Stromal cell of bone marrow (primary cell): ENCODE measurements around the gene GSK3B.
A peak's percentile ranks its signal among the peaks of the same experiment; 100 is the strongest.

Experiments used
- DNase-seq: peaks from one replicate; pipeline ENCODE4 v3.0.0-alpha.2; 2012; ENCODE audit warnings: low read depth

Gene GSK3B

GRCh38 chr3:120093911-120094775 lies at the start of gene GSK3B:
Gene GSK3B, minus strand, starts transcription at chr3:120094447. Its CDS starts 1,013 bp downstream, at chr3:120093434.
- no peak for DNase-seq

GRCh38 chr3:120143676-120144075 lies 49.4 kb upstream of the GSK3B start:
- no peak for DNase-seq

DNA sequence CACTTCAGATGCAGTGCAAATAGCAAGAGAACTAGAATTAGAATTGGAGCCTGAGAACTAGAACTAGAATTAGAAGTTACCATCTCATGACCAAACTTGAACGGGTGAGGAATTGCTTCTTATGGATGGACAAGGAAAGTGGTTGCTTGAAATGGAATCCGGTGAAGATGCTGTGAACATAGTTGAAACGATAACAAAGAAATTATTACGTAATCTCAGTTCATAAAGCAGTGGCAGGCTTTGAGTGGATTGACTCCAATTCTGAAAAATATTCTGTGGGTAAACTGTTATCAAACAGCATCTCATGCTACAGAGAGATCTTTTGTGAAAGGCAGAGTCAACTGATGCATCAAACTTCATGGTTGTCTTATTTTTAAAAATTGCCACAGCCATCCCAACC lies 48.0 kb upstream of the GSK3B start:
- no peak for DNase-seq

DNA sequence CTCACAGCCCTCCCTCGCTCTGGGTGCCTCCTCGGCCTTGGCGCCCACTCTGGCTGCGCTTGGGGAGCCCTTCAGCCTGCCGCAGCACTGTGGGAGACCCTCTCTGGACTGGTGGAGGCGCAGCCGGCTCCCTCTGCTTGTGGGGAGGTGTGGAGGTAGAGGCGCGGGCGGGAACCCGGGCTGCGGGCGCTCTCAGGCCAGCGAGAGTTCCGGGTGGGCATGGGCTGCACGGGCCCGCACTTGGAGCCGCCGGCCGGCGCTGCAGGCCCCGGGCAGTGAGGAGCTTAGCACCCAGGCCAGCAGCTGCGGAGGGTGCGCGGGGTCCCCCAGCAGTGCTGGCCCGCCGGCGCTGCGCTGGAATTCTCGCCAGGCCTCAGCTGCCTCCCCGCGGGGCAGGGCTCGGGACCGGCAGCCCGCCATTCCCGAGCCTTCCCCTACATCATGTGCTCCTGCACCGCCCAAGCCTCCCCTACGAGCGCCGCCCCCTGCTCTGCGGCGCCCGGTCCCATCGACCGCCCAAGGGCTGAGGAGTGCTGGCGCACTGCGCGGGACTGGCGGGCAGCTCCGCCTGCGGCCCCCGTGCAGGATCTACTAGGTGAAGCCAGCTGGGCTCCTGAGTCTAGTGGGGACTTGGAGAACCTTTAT lies 46.0 kb upstream of the GSK3B start:
- no peak for DNase-seq

GRCh38 chr3:120139140-120139539 lies 44.9 kb upstream of the GSK3B start:
- DNase-seq = no peak

GRCh38 chr3:120137548-120137947 lies 43.3 kb upstream of the GSK3B start:
- DNase-seq = no peak

DNA sequence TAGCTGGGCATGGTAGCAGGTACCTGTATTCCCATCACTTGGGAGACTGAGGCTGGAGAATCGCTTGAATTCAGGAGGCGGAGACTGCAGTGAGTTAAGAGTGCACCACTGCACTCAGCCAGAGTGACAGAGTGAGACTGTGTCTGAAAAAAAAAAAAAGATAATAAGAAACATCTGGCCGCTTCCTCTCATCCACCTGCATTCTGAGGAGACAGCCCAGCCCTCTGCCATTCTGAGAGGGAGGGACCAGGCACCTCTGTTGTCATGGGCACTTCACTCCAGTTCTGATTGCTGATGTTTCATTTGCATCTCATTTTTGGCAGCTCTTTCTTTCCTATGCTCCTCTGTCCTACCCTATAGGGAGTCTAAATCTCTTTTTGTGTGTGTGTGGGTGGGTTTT lies 36.4 kb upstream of the GSK3B start:
- DNase-seq = no peak

DNA sequence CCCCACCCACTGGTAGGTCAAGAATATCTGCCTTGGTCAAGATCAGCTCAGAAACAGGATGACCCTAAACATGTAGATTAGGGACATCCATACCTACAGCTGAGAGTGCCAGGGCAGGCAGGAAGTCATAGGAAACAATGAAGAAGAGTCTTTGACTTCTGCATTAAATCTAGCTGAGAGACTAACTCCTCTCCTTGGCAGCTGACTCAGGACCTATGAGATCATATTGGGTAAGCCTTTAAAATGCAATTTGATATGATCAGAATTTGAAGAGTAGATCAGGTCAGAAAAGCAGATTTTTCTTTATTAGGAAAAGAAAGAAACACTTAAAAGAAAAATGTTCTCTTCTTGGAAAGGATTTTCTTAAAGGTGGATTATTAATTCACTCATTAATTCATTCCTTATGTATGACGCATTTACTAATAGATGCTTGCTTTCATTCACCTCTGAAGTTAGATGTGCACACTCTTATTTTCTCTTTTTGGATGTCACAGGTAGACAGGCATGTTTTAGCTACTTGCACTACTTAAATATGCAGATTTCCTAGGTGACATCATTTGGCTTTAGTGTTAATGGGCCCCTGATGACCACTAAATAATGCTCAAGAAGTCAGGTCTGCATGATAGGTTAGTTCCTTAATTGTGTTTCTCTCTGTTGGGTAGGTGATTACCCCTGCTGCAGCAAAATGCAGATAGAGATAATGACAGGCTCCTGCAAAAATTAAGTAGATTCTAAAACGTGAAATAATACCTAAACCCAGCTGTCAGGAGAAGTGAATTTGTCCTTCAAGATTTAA lies 35.7 kb upstream of the GSK3B start:
- DNase-seq = peak; percentile 25

DNA sequence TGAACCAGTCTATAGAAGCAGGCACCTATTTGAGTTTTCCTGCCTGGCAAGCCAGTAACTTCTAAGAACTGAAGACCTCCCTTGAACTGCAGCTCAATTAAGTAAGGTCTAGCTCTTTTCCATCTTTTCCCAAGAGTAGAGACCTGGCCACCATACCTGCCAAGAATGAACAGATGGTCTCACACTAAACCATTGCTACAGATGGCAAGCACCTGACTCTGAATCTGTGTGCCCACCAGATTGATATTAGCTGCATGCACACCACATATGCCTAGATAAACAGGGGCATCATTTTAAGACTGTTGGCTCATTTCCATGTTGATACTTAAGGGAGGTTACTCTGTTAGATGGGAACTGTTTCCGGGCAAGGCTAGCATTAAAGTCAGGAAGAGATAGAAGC lies 34.8 kb upstream of the GSK3B start:
- no peak for DNase-seq

- no peak for DNase-seq
Observed at GRCh38 chr3:120125992-120126391, 31.7 kb upstream of the GSK3B start.

- no peak for DNase-seq
Observed at GRCh38 chr3:120119846-120120510, 25.7 kb upstream of the GSK3B start.

- DNase-seq = no peak
Observed at GRCh38 chr3:120114981-120115380, 20.7 kb upstream of the GSK3B start.

- no peak for DNase-seq
Observed at GRCh38 chr3:120114376-120114775, 20.1 kb upstream of the GSK3B start.

DNA sequence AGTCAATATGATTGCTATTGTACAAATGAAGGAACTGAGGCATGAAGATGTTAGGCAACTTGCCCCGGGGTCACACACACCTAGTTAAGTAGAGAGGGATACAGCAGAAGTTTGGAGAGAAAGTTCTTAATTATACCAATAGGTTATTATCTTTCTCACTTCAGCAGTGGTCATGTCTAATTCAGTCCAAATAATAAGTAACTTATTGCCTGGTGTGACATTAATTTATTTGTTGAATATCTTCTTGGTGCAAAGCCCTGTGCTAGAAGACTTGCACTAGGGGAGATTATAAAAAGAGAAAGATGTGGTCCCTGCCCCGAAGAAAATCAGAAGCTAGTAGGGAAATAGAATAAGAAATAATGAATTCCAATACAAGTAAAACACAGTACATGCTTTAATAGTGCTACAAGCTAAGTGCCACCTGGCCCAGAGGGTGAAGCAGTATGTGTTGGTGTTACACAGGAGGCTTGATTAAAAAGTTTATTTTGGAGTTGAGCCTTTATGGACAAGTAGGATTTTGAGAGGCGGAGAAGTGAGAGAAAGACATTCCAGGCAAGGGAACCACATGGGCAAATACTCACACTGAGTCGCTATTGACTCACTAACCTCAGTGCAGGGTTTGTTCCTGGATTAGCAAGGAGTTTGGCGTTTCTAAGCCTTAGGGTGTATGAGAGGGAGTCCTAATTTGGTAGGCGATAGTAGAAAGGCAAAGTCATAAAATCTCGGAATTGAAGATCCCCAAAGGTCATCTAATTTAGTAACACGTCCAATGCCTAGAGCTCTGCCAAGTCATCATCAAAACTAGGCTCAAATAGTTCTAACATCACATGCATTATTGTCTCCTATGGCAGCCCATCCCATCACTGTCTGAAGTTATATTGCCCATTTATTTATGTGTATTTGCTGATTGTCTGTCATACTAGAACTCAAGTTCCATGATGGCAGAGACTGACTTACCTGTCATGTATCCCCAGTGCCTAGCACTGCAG lies 19.2 kb upstream of the GSK3B start:
- peak; percentile 82 for DNase-seq

GRCh38 chr3:120111898-120112297 lies 17.7 kb upstream of the GSK3B start:
- DNase-seq = no peak

DNA sequence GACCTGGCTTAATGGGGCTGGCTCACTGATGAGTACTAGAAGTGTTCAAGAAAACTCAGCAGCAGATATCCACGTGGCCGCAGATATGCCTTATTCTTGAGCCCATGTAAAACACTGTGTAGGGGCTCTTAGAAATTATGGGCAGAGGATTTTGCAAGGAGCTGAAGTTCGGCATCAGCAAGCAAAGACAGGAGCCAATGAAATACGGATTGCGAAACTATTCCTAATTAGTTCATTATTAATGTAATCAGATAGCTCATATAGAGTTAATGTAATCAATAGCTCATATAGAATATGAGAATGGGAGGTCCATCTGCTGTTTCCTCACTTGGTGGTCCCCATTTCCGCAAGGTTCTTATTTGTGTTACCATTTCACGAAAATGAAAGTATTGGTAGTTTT lies 9.0 kb upstream of the GSK3B start:
- DNase-seq = no peak

GRCh38 chr3:120102674-120103073 lies 8.4 kb upstream of the GSK3B start:
- no peak for DNase-seq

DNA sequence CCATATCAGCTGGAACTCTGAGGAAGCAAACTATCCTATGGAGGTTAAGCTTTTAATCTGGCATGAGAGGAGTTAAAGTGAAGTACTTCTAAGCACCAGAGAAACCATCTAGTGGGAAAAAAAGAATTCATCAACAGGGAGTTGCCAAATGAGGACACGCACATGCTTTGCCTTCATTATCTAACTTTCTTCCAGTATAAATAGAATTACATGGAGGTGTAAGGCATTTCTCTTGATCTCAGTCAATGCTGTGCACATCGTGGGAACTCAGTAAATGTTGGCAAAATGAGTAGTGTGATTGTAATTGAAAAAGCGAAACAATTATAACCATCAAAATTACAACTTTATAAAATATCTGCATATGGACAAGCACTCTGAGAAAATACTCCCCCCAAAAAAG lies 8.0 kb upstream of the GSK3B start:
- DNase-seq = no peak

- DNase-seq = no peak
Observed at GRCh38 chr3:120101624-120102023, 7.4 kb upstream of the GSK3B start.

GRCh38 chr3:120100711-120101110 lies 6.5 kb upstream of the GSK3B start:
- DNase-seq = no peak

DNA sequence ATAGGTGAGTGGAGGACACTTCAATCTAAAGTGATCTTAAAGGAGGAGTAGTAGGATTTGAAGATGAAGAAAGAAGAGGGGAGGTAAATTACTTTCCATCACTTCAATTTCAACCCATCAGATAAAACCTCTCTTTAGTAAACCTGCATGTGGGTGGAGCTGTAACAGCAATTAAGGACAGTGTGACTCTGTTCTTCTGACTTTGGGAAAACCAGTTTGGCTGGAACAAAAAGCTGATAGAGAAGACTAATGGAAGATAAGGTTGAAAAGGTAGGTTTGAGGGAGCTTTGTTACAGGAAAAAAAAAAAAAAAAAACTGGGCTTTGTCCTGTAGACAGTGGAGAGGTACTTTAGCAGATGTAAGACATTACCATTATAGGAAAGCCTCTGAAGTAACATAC lies 4.5 kb upstream of the GSK3B start:
- no peak for DNase-seq
